ENCODE measurements around the gene SLC36A2.

Gene SLC36A2

DNA sequence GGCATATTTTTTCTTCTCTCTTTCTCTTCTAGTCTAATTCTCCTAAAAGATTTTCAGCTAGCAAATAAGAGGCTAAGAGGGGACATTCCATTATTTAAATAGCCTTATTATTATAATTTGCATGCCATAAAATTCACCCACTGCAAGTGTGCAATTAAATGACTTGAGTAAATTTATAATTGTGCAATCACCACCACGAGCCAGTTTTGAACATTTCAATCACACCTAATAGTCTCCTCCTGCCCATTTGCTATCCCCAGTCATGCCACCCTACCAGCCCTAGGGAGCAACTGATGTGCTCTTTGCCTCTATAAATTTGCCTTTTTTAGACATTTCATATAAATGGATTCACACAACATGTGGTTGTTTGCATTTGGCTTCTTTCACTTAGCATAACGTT, 12.0 kb upstream of the SLC36A2 start:
- H3K4me1 ChIP-seq (ENCODE audit: control insufficient read depth in 1 of 2, insufficient read depth in 2 of 2, low read length in 2 of 2) = no peaks in the 10 kb centered on the region
- H3K9ac ChIP-seq (ENCODE audit: low read depth in 1 of 2, low read length in 2 of 2) = no peak overlapping the region
- H3K36me3 ChIP-seq (ENCODE audit: control insufficient read depth in 1 of 2, insufficient read depth in 2 of 2, low read length in 2 of 2) = no peaks in the 10 kb centered on the region
- H3K9me3 ChIP-seq (ENCODE audit: control insufficient read depth in 1 of 2, low read length in 2 of 2) = no peaks in the 10 kb centered on the region
- no peak overlapping the region for H3K4me3 ChIP-seq (ENCODE audit: low read depth in 1 of 2, low read length in 2 of 2)
- no peaks in the 10 kb centered on the region for H3K27me3 ChIP-seq (ENCODE audit: control insufficient read depth in 1 of 2, insufficient read depth in 2 of 2, low read length in 2 of 2)
- H3K27ac ChIP-seq (ENCODE audit: low read depth, low read length) = no peak overlapping the region

DNA sequence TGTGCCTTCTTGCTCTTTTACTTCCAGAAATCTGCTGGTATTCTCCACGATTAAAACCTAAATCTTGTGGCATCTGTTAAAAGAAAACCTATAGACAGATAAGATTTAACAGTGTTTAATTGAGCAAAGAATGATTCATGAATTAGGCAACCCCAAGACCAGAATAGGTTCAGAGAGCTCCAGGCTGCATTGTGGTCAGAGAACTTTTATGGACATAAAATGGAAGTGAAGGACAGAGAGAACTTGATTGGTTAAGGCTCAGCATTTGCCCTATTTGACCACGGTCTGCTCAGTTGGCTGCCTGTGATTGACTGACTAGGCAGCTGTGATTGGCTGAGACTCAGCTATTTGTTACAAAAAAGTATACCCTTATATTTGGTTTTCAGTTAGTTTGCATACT, 10.4 kb upstream of the SLC36A2 start:
- Histone ChIP-seq H3K27me3 (ENCODE audit: control insufficient read depth in 1 of 2, insufficient read depth in 2 of 2, low read length in 2 of 2) (no peaks in the 10 kb centered on the region), H3K9me3 (ENCODE audit: control insufficient read depth in 1 of 2, low read length in 2 of 2) (no peaks in the 10 kb centered on the region)

DNA sequence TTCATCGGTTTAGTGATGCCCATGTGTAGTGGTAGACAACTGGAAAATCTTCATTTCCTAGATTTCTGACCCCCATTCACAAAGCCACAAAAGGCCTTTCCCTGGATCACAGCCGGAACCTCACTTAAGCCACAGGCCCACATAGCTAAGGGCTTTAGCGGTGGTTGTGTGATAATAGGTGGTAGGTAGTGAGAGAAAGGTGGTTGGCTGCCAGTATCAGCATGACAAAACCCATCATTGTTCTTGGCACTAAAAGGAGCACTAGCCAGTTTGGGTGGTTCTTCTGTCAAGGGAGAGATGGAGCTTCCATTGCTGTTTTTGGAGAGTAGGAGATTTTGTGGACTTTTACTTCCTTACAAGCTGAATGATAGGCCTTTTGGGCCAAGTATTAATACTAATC, 9.7 kb upstream of the SLC36A2 start:
- no peak overlapping the region for H3K9ac ChIP-seq (ENCODE audit: low read depth in 1 of 2, low read length in 2 of 2)
- no peak overlapping the region for H3K27ac ChIP-seq (ENCODE audit: low read depth, low read length)
- H3K4me3 ChIP-seq (ENCODE audit: low read depth in 1 of 2, low read length in 2 of 2) = no peak overlapping the region
- no peaks in the 10 kb centered on the region for H3K27me3 ChIP-seq (ENCODE audit: control insufficient read depth in 1 of 2, insufficient read depth in 2 of 2, low read length in 2 of 2)
- no peaks in the 10 kb centered on the region for H3K4me1 ChIP-seq (ENCODE audit: control insufficient read depth in 1 of 2, insufficient read depth in 2 of 2, low read length in 2 of 2)
- no peaks in the 10 kb centered on the region for H3K9me3 ChIP-seq (ENCODE audit: control insufficient read depth in 1 of 2, low read length in 2 of 2)
- H3K36me3 ChIP-seq (ENCODE audit: control insufficient read depth in 1 of 2, insufficient read depth in 2 of 2, low read length in 2 of 2) = no peaks in the 10 kb centered on the region

More for the DNA sequence above, 10.4 kb upstream of the SLC36A2 start:
- Histone ChIP-seq H3K27ac (ENCODE audit: low read depth, low read length) (no peak overlapping the region), H3K9ac (ENCODE audit: low read depth in 1 of 2, low read length in 2 of 2) (no peak overlapping the region), H3K4me3 (ENCODE audit: low read depth in 1 of 2, low read length in 2 of 2) (no peak overlapping the region), H3K36me3 (ENCODE audit: control insufficient read depth in 1 of 2, insufficient read depth in 2 of 2, low read length in 2 of 2) (no peaks in the 10 kb centered on the region), H3K4me1 (ENCODE audit: control insufficient read depth in 1 of 2, insufficient read depth in 2 of 2, low read length in 2 of 2) (no peaks in the 10 kb centered on the region)

DNA sequence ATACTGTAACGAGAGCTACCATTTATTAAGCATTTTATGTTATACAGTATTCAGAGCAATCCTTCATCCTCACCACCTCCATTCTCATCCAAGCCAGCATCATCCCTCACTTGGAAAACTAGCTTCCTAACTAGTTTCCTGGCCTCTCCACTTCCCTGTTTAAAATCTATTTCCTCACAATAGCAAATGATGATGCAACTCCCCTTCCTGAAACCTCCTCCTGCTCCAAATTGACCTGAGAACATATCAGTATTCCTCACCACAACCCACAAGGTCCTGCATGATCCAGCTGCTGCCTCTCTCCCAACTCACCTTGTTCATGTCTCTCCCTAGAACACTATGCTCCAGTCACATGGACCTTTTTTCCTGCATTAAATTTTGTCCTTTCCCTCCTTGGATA, 4.3 kb upstream of the SLC36A2 start:
- no peak overlapping the region for H3K27ac ChIP-seq (ENCODE audit: low read depth, low read length)
- H3K9ac ChIP-seq (ENCODE audit: low read depth in 1 of 2, low read length in 2 of 2) = no peak overlapping the region
- peaks cover 0 to 14% of the 10 kb centered on the region in 2 donors for H3K27me3 ChIP-seq (ENCODE audit: control insufficient read depth in 1 of 2, insufficient read depth in 2 of 2, low read length in 2 of 2)
- no peaks in the 10 kb centered on the region for H3K9me3 ChIP-seq (ENCODE audit: control insufficient read depth in 1 of 2, low read length in 2 of 2)
- H3K36me3 ChIP-seq (ENCODE audit: control insufficient read depth in 1 of 2, insufficient read depth in 2 of 2, low read length in 2 of 2) = no peaks in the 10 kb centered on the region
- no peak overlapping the region for H3K4me3 ChIP-seq (ENCODE audit: low read depth in 1 of 2, low read length in 2 of 2)
- no peaks in the 10 kb centered on the region for H3K4me1 ChIP-seq (ENCODE audit: control insufficient read depth in 1 of 2, insufficient read depth in 2 of 2, low read length in 2 of 2)

DNA sequence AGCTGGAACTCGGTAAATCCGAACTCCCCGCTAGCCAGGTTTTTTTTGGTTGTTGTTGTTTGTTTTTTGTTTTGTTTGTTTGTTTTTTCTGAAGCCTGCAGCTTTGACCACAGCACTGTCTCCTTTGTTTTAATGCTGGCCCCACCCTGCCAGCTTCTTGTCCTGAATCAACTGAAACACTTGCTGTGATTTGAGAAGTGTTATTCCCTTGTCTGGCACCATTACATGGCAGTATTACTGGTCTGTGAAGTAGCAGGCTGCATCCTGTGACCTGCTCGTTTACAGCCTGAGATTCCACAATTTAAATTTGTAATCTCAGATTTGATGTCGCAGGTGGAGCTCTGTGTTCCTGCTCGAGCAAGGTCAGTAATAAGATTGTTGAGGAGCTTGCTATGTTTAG, 1.4 kb upstream of the SLC36A2 start:
- H3K4me3 ChIP-seq (ENCODE audit: low read depth in 1 of 2, low read length in 2 of 2) = no peak overlapping the region
- no peaks in the 10 kb centered on the region for H3K36me3 ChIP-seq (ENCODE audit: control insufficient read depth in 1 of 2, insufficient read depth in 2 of 2, low read length in 2 of 2)
- H3K9me3 ChIP-seq (ENCODE audit: control insufficient read depth in 1 of 2, low read length in 2 of 2) = no peaks in the 10 kb centered on the region
- H3K9ac ChIP-seq (ENCODE audit: low read depth in 1 of 2, low read length in 2 of 2) = no peak overlapping the region
- H3K27ac ChIP-seq (ENCODE audit: low read depth, low read length) = no peak overlapping the region
- H3K27me3 ChIP-seq (ENCODE audit: control insufficient read depth in 1 of 2, insufficient read depth in 2 of 2, low read length in 2 of 2) = peaks cover 9 to 35% of the 10 kb centered on the region in 2 donors
- no peaks in the 10 kb centered on the region for H3K4me1 ChIP-seq (ENCODE audit: control insufficient read depth in 1 of 2, insufficient read depth in 2 of 2, low read length in 2 of 2)

DNA sequence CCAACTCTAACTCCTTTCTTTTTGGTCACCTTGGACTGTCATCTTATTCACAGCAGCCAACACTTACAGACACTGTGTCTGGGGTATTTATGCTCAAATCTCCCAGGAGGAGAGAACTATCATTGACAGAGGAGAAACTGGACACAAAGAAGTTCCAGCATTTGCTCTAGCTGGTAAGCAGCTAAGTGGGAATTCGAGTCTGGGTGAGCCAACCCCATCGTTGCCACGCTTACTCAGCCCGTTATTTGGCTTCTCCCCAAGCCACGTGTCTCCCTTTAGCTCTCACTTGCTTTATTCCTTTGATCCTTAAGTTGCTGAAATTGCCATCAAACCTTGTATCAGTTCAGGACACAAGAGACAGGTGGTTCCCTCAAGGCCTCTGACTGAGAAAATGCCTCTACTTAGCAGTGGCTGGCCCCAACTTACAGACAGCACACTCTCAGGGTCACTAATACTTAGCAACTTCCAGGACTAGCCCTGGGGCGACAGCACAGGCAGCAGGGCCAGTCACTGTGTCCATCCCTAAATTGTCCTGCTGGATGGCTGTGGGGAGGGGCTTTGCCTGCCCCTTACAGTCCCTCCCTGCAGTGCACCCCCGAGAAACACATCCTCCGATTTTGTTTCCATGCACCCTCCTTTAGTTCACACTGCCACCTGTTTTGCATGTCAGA, 1.4 kb downstream of the SLC36A2 start:
- Histone ChIP-seq H3K4me1 (ENCODE audit: control insufficient read depth in 1 of 2, insufficient read depth in 2 of 2, low read length in 2 of 2) (no peaks in the 10 kb centered on the region), H3K9me3 (ENCODE audit: control insufficient read depth in 1 of 2, low read length in 2 of 2) (no peaks in the 10 kb centered on the region), H3K27ac (ENCODE audit: low read depth, low read length) (no peak overlapping the region), H3K9ac (ENCODE audit: low read depth in 1 of 2, low read length in 2 of 2) (no peak overlapping the region), H3K36me3 (ENCODE audit: control insufficient read depth in 1 of 2, insufficient read depth in 2 of 2, low read length in 2 of 2) (no peaks in the 10 kb centered on the region), H3K27me3 (ENCODE audit: control insufficient read depth in 1 of 2, insufficient read depth in 2 of 2, low read length in 2 of 2) (peaks cover 9 to 43% of the 10 kb centered on the region in 2 donors), H3K4me3 (ENCODE audit: low read depth in 1 of 2, low read length in 2 of 2) (no peak overlapping the region)

DNA sequence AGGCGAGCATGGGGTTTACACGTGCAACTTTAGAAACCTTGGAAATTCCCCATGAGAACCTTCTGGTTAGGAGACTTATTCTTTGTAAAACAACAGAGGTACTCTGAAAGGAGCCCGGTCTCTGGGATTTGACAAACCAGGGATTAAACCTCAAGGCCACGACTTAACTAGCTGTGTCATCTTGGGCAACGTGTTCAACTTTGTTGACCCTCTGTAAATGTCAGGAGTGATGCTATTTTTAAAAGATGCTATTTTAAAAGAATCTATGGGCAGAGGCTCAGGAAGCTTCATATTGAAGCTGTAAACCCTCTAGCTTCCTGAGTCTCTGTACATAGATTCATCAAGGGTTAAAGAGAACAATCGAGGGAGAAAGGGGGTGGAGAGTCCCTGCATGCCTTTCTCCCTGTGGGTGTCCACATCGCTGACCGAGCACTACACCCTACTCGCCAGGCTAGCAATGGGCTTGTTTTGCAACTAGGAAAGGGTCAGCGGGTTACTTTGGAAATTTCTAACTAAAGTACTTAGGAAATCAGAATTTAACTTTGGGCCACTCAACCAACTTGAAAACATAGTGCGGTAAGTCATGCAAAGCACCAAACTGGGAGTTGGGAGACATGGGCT, 2.1 kb downstream of the SLC36A2 start:
- H3K4me3 ChIP-seq (ENCODE audit: low read depth in 1 of 2, low read length in 2 of 2) = no peak overlapping the region
- H3K9ac ChIP-seq (ENCODE audit: low read depth in 1 of 2, low read length in 2 of 2) = no peak overlapping the region
- H3K27me3 ChIP-seq (ENCODE audit: control insufficient read depth in 1 of 2, insufficient read depth in 2 of 2, low read length in 2 of 2) = peaks cover 9 to 43% of the 10 kb centered on the region in 2 donors
- no peaks in the 10 kb centered on the region for H3K4me1 ChIP-seq (ENCODE audit: control insufficient read depth in 1 of 2, insufficient read depth in 2 of 2, low read length in 2 of 2)
- no peaks in the 10 kb centered on the region for H3K36me3 ChIP-seq (ENCODE audit: control insufficient read depth in 1 of 2, insufficient read depth in 2 of 2, low read length in 2 of 2)
- H3K27ac ChIP-seq (ENCODE audit: low read depth, low read length) = no peak overlapping the region
- no peaks in the 10 kb centered on the region for H3K9me3 ChIP-seq (ENCODE audit: control insufficient read depth in 1 of 2, low read length in 2 of 2)

DNA sequence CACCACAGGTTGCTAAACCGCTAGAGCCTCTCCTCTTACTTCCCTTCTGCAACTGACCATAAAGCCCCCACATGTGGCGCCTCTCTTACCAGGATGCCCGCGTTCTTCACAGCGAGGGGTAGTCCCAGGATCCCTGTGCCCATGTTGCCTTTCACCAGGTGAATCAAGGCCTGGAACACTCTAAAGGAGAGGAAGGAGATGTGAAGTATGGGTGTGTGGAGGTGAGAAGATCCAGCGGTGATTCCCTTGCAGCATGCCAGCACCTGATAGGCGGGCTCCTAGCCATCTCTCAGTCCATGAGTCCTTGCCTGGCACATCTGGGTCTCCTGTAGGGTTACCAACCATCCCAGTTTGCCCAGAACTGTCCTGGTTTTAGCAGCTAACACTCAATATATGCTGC, 3.3 kb downstream of the SLC36A2 start:
- H3K36me3 ChIP-seq (ENCODE audit: control insufficient read depth in 1 of 2, insufficient read depth in 2 of 2, low read length in 2 of 2) = no peaks in the 10 kb centered on the region
- no peak overlapping the region for H3K27ac ChIP-seq (ENCODE audit: low read depth, low read length)
- no peaks in the 10 kb centered on the region for H3K4me1 ChIP-seq (ENCODE audit: control insufficient read depth in 1 of 2, insufficient read depth in 2 of 2, low read length in 2 of 2)
- H3K4me3 ChIP-seq (ENCODE audit: low read depth in 1 of 2, low read length in 2 of 2) = no peak overlapping the region
- H3K27me3 ChIP-seq (ENCODE audit: control insufficient read depth in 1 of 2, insufficient read depth in 2 of 2, low read length in 2 of 2) = peaks cover 9 to 43% of the 10 kb centered on the region in 2 donors
- H3K9me3 ChIP-seq (ENCODE audit: control insufficient read depth in 1 of 2, low read length in 2 of 2) = no peaks in the 10 kb centered on the region
- no peak overlapping the region for H3K9ac ChIP-seq (ENCODE audit: low read depth in 1 of 2, low read length in 2 of 2)

DNA sequence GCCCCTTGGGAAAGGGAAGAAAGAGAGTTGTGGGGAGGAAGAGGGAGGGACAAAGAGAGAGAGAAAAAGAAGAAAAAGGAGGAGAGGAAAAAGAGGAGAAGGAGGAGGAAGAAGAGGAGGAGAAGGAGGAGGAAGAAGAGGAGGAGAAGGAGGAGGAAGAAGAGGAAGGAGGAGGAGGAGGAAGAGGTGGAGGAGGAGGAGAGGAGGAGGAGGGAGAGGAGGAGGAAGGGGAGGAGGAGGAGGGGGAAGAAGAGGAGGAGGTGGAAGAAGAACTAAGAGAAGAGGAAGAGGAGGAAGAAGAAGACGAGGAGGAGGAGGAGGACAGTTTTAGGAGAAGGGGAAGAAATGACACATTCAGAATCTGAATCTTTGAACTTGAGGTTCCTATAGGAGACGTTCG, 7.4 kb downstream of the SLC36A2 start:
- Histone ChIP-seq H3K36me3 (ENCODE audit: control insufficient read depth in 1 of 2, insufficient read depth in 2 of 2, low read length in 2 of 2) (no peaks in the 10 kb centered on the region), H3K27ac (ENCODE audit: low read depth, low read length) (no peak overlapping the region), H3K9ac (ENCODE audit: low read depth in 1 of 2, low read length in 2 of 2) (no peak overlapping the region), H3K27me3 (ENCODE audit: control insufficient read depth in 1 of 2, insufficient read depth in 2 of 2, low read length in 2 of 2) (peaks cover 9 to 19% of the 10 kb centered on the region in 2 donors), H3K4me1 (ENCODE audit: control insufficient read depth in 1 of 2, insufficient read depth in 2 of 2, low read length in 2 of 2) (no peaks in the 10 kb centered on the region), H3K4me3 (ENCODE audit: low read depth in 1 of 2, low read length in 2 of 2) (no peak overlapping the region), H3K9me3 (ENCODE audit: control insufficient read depth in 1 of 2, low read length in 2 of 2) (no peaks in the 10 kb centered on the region)

DNA sequence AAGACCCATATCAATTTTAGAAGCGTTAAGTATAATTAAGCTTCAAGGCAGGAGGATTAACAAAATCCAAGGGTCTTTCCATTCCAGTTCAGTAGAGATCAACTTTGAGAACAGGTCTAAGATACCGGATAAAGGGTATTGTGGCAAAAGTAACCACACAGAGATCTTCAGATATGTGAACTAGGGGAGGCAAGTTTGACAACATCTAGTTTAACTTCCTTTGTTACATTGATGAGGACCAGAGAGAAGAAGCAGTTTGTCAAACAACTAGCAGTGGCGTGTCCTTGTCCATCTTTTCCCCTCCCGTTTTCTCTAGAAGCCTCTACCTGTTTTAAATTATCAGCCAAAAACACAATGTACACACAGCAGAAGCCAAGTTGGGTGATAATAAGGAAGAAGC, 8.6 kb downstream of the SLC36A2 start:
- Histone ChIP-seq H3K4me1 (ENCODE audit: control insufficient read depth in 1 of 2, insufficient read depth in 2 of 2, low read length in 2 of 2) (no peaks in the 10 kb centered on the region), H3K36me3 (ENCODE audit: control insufficient read depth in 1 of 2, insufficient read depth in 2 of 2, low read length in 2 of 2) (no peaks in the 10 kb centered on the region), H3K4me3 (ENCODE audit: low read depth in 1 of 2, low read length in 2 of 2) (no peak overlapping the region), H3K9me3 (ENCODE audit: control insufficient read depth in 1 of 2, low read length in 2 of 2) (no peaks in the 10 kb centered on the region), H3K27ac (ENCODE audit: low read depth, low read length) (no peak overlapping the region), H3K9ac (ENCODE audit: low read depth in 1 of 2, low read length in 2 of 2) (no peak overlapping the region), H3K27me3 (ENCODE audit: control insufficient read depth in 1 of 2, insufficient read depth in 2 of 2, low read length in 2 of 2) (peaks cover 0 to 7% of the 10 kb centered on the region in 2 donors)
